Choroid plexus epithelial cell (primary cell): ENCODE results near the gene ANGEL1.
A peak's percentile ranks its signal among the peaks of the same experiment; 100 is the strongest.

Experiments used
- DNase-seq: peaks from one replicate; pipeline ENCODE4 v3.0.0-alpha.2; 2010; ENCODE audit warnings: low read depth
- H3K4me3 ChIP-seq: 2 replicates; pipeline ENCODE4 v1.5.1; 2011; ENCODE audit warnings: low read depth, mild to moderate bottlenecking, control low read depth, low read length, moderate library complexity
- CTCF ChIP-seq: conservative IDR thresholded peaks from 2 replicates; pipeline ENCODE4 v1.5.1; 2011; ENCODE audit warnings: low read depth, mild to moderate bottlenecking, control low read depth, inconsistent platforms, low read length, moderate library complexity

The ANGEL1 gene

GRCh38 chr14:76808011-76808410 lies 4.7 kb downstream of the ANGEL1 start:
- H3K4me3 ChIP-seq, result no peak overlapping the region
- no peak for DNase-seq
- no peak for TF ChIP-seq CTCF

GRCh38 chr14:76806446-76806845 lies 6.2 kb downstream of the ANGEL1 start:
- TF ChIP-seq CTCF, result no peak
- DNase-seq, result no peak
- H3K4me3 ChIP-seq, result no peak overlapping the region

DNA sequence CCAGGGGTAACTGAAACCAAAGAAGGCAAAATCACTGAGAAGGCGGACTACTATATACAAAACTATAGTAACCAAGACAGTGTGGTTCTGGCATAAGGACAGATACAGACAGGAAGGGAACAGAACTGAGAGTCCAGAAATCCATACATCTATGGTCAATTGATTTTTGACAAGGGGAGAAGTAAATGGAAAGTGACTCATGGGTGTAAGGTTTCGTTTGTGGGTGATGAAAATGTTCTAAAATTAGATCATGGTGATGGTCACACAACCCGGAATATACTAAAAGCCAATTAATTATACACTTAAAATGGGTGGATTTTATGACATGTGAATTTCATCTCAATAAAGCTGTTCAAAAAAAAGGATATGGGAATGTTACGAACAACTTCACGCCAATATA lies 18.7 kb downstream of the ANGEL1 start:
- TF ChIP-seq CTCF, result no peak
- no peak overlapping the region for H3K4me3 ChIP-seq
- DNase-seq, result no peak

GRCh38 chr14:76793324-76793723 lies 19.4 kb downstream of the ANGEL1 start:
- no peak for TF ChIP-seq CTCF
- no peak for DNase-seq
- H3K4me3 ChIP-seq, result no peak overlapping the region

DNA sequence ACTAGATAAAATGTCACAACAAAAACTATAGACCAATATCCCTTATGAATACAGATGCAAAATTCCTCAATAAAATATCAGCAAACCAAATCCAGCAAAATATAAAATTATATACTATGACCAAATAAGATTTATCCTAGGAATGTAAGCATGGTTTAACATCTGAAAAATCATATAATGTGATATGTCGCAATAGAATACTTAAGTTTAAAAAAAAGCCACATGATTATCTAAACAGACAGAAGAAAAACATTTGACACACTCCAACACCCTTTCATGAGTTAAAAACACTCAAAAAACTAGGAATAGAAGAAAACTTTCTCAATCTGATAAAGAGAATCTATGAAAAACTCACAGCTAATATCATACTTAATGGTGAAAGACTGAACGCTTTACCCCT lies 20.3 kb downstream of the ANGEL1 start:
- TF ChIP-seq CTCF, result no peak
- no peak for DNase-seq
- H3K4me3 ChIP-seq, result no peak overlapping the region

DNA sequence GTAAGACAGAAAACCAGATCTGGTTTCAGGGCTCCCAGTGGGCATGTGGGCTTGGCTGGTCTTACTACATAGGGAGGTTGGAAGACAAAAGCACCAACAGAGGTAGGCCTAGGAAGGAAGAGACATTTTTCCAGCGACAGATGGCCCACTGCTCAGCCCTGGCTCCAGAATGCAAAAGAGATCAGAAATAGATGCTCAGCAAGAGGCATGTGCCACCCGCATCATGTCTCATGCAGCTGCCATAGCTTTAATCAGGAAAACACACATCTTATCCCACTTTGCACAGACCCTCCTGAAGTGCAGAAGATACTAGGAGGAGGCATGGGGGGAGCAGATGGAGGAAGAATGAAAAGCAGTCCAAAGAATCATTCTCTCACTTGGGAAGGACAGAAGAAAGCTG lies 26.1 kb downstream of the ANGEL1 start:
- no peak overlapping the region for H3K4me3 ChIP-seq
- no peak for TF ChIP-seq CTCF
- DNase-seq, result no peak

DNA sequence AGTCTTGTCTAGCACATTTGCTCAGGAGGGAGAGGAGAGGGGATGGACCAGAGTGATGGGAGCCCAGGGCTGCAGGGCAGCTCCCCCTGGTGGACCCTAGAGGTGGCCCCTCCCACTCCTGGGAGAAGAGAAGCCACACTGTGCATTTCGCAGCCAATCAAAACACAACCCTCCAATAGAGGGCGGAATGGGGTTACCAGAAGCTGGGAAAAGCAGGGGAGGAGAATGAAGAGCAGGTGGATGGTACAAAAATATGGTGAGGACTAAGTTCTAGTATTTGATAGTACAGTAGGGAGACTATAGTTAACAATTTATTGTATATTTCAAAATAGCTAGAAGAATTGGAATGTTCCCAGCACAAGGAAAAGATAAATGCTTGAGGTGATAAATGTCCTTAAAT lies 27.8 kb downstream of the ANGEL1 start:
- no peak overlapping the region for H3K4me3 ChIP-seq
- peak; percentile 89 for DNase-seq
- peak; percentile 99 for TF ChIP-seq CTCF
